Astrocyte of the cerebellum (primary cell): Measurements from ENCODE around the gene NVL.
"Not testable (repeated sequence)": the region's sequence is repeated elsewhere in the genome, so short reads cannot be mapped to it uniquely, and the experiment has no call there.

Source experiments
- DNase-seq: peaks from one replicate; pipeline ENCODE4 v3.0.0-alpha.2; 2011; ENCODE audit warnings: low read depth
- H3K4me3 ChIP-seq: 2 replicates; pipeline ENCODE4 v1.5.1; 2011; ENCODE audit warnings: mild to moderate bottlenecking, low read depth, low read length, moderate library complexity
- CTCF ChIP-seq: IDR thresholded peaks from 2 replicates; pipeline ENCODE4 v1.5.1; 2012; ENCODE audit warnings: low read length, low read depth, moderate library complexity, mild to moderate bottlenecking; ENCODE audit errors: missing control alignments
- in situ Hi-C: cut with HindIII; loops from 2 replicates; pipeline ENCODE4 v1.10.0; 2017; ENCODE audit warnings: low sequenced_read_pairs

NVL gene

GRCh38 chr1:224359207-224359606 is 29.2 kb upstream of the NVL start:
- H3K4me3 ChIP-seq, result no peak overlapping the region
- in situ Hi-C loops, result no loop called here
- DNase-seq, result no peak
- no peak for TF ChIP-seq CTCF

GRCh38 chr1:224358237-224358636 is 28.3 kb upstream of the NVL start:
- in situ Hi-C loops, result no loop called here
- DNase-seq, result no peak
- peak overlapping the region; percentile 85 for H3K4me3 ChIP-seq
- TF ChIP-seq CTCF, result no peak

GRCh38 chr1:224357626-224358124 is 27.7 kb upstream of the NVL start:
- in situ Hi-C loops, result no loop called here
- TF ChIP-seq CTCF, result no peak
- no peak for DNase-seq
- H3K4me3 ChIP-seq, result peak overlapping the region; percentile 85

GRCh38 chr1:224356685-224357625 is 27.0 kb upstream of the NVL start, which contains the start of gene CNIH4:
Gene CNIH4 (plus strand): TSS chr1:224356879. CDS start chr1:224356925, 46 bp downstream.
- no peak for TF ChIP-seq CTCF
- H3K4me3 ChIP-seq, result peak within 1 kb of the TSS; percentile 85
- in situ Hi-C loops, result no loop called here
- DNase-seq, result peak; percentile 92

- no peak for DNase-seq
- in situ Hi-C loops, result no loop called here
- no peak overlapping the region for H3K4me3 ChIP-seq
- no peak for TF ChIP-seq CTCF
These were observed 24.3 kb upstream of the NVL start for GRCh38 chr1:224353975-224354925.

- H3K4me3 ChIP-seq, DNase-seq, in situ Hi-C loops: not testable (repeated sequence)
These were observed 22.6 kb upstream of the NVL start for GRCh38 chr1:224352436-224353085.

- in situ Hi-C loops, DNase-seq, H3K4me3 ChIP-seq: not testable (repeated sequence)
These were observed 19.7 kb upstream of the NVL start for GRCh38 chr1:224349716-224350115.
